Thyroid gland (tissue), 4 donors: ENCODE results near the gene MORN1. TPM values are rescaled to one million over a fixed set of nuclear protein-coding genes. Genes with fewer than 3 reads are reported as not detected.
"Not testable (repeated sequence)": the region's sequence is repeated elsewhere in the genome, so short reads cannot be mapped to it uniquely, and the experiment has no call there.

ENCODE experiments used
- DNase-seq, 2 donors: peaks; one replicate each; pipeline ENCODE4 v3.0.0-alpha.2; 2019
- H3K27ac ChIP-seq, 3 donors: fragments of 200-600 bp; sonication (generic); 1 replicate in 2 of 3; 2 replicates in 1 of 3; pipeline ENCODE4 v1.5.1; 2016 to 2019; ENCODE audit warnings: mild to moderate bottlenecking in 1 of 3, moderate library complexity in 1 of 3
- H3K27me3 ChIP-seq: fragments of 200-600 bp; sonication (generic); one replicate; pipeline ENCODE4 v1.5.1; 2019
- H3K36me3 ChIP-seq, 2 donors: fragments of 200-600 bp; sonication (generic); one replicate each; pipeline ENCODE4 v1.5.1; 2016 to 2019
- H3K4me1 ChIP-seq, 2 donors: fragments of 200-600 bp; sonication (generic); one replicate each; pipeline ENCODE4 v1.5.1; 2017 to 2019
- H3K4me3 ChIP-seq, 3 donors: fragments of 200-600 bp; sonication (generic); replicated peaks in 1 of 3; 1 replicate in 2 of 3; 2 replicates in 1 of 3; pipeline ENCODE4 v1.5.1; 2016; ENCODE audit warnings: mild to moderate bottlenecking in 1 of 3
- H3K9me3 ChIP-seq: fragments of 200-600 bp; sonication (generic); one replicate; pipeline ENCODE4 v1.5.1; 2017
- POLR2A ChIP-seq, 2 donors: fragments of 450-650 bp; IDR thresholded peaks; one replicate each; pipeline ENCODE4 v1.6.1; 2017; ENCODE audit warnings: antibody characterized with exemption in 2 of 2, mild to moderate bottlenecking in 2 of 2, moderate library complexity in 1 of 2
- WGBS, 2 donors: methylation state at CpG; one replicate each; pipeline ENCODE4 v1.1.5; 2017; 5-methylcytosine and 5-hydroxymethylcytosine counted together
- intact Hi-C: fragments of 100-400 bp; cut with DNase I; formaldehyde crosslinking; loops from one replicate; pipeline ENCODE4 v1.15.1; 2023
- total RNA-seq, 4 donors: library from RNA; depleted of rRNA; stranded (reverse); fragments of >200 nt; gene quantifications; one replicate each; pipeline ENCODE4 v1.2.3, GENCODE V29; 2016
- TF ChIP-seq, protein P1 (sequence below), 6 experiments: fragments of 200-600 bp in 3 of 6; fragments of 450-650 bp in 3 of 6; sonication (generic) in 3 of 6; IDR thresholded peaks; one replicate each; pipeline ENCODE4 v1.5.1; 2016 to 2019; ENCODE audit warnings: antibody characterized with exemption in 6 of 6, mild to moderate bottlenecking in 2 of 6, inconsistent platforms in 1 of 6, moderate library complexity in 1 of 6

The MORN1 gene
- total RNA-seq, 4 donors from 2014 or later = 23.3 to 45.3 (median 33.8) TPM

DNA sequence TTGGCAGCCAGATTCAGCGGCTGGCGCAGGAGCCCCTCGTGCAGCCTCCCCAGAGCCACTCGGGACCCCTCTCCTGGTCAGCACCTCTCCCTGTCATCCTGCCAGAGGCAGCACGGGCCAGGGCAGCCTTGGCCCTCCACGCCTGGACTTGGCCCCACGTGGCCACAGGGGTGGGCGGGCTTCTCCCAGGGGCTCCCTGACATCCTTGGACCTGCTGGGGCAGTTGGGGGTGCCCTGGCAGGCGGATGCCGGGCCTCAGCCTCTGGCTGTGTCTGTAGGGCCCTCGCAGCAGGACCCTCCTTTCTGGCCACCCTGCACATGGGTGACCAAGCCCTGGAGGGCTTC is 60.2 kb downstream of the MORN1 start:
- DNase-seq = no peak
- intact Hi-C loops = no loop called here

DNA sequence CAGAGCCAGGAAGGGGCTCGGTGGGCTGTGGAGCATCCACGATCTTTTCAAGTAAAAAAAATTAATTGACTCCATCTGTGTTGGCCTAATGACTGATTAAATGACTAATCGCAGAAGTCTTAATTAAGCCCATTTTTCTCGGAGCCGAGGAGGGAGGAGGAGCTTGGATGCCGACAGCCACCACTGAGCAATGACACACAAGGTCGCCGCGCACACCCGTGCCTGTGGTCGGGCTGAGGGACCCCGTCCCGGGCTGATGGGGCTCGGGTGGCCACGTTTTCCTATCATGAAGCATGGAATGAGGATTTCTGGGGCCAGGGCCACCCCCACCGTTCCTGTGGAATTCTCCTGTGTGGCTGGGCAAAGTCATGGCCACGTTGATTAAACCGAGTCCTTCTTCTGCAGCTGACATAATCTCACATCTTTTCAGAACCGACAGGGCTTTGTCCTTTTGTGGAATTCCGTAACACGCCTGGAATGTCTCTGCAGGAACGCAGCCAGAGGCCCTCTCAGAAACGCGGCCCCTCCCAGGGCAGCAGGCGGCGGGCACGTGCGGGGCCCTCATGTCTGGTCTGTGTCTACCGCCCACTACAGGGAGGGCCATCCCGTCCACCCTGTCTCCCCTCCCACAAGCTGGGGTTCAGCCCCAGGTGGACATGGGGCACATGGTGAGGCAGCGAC is 60.7 kb downstream of the MORN1 start:
- peak; percentile 80 to 82 for DNase-seq
- Histone ChIP-seq H3K9me3 (no peaks in the 10 kb centered on the region), H3K4me1 (peaks cover 9 to 12% of the 10 kb centered on the region in 2 donors), H3K36me3 (no peaks in the 10 kb centered on the region), H3K4me3 (no peak overlapping the region), H3K27me3 (no peaks in the 10 kb centered on the region), H3K27ac (peak overlapping the region in 2 of 3 donors; percentile 10 to 32)
- TF ChIP-seq, protein P1, sequence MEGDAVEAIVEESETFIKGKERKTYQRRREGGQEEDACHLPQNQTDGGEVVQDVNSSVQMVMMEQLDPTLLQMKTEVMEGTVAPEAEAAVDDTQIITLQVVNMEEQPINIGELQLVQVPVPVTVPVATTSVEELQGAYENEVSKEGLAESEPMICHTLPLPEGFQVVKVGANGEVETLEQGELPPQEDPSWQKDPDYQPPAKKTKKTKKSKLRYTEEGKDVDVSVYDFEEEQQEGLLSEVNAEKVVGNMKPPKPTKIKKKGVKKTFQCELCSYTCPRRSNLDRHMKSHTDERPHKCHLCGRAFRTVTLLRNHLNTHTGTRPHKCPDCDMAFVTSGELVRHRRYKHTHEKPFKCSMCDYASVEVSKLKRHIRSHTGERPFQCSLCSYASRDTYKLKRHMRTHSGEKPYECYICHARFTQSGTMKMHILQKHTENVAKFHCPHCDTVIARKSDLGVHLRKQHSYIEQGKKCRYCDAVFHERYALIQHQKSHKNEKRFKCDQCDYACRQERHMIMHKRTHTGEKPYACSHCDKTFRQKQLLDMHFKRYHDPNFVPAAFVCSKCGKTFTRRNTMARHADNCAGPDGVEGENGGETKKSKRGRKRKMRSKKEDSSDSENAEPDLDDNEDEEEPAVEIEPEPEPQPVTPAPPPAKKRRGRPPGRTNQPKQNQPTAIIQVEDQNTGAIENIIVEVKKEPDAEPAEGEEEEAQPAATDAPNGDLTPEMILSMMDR (IDR thresholded peaks at IDR 0.05) = peak in 1 of 6 experiments; percentile 9
- no peak for TF ChIP-seq POLR2A (IDR thresholded peaks at IDR 0.05)
- 60 to 64% methylated on average over 22 to 28 of the region's 31 CpGs for WGBS, 2 donors
- intact Hi-C loops = no loop called here

More for the DNA sequence above, 60.2 kb downstream of the MORN1 start:
- TF ChIP-seq, protein P1 (IDR thresholded peaks at IDR 0.05) = no peak
- TF ChIP-seq POLR2A (IDR thresholded peaks at IDR 0.05) = no peak
- Histone ChIP-seq H3K27me3 (no peaks in the 10 kb centered on the region), H3K9me3 (no peaks in the 10 kb centered on the region), H3K4me3 (no peak overlapping the region), H3K36me3 (no peaks in the 10 kb centered on the region), H3K27ac (no peak overlapping the region), H3K4me1 (peaks cover 9 to 12% of the 10 kb centered on the region in 2 donors)
- 69 to 95% methylated on average over 3 of the region's 11 CpGs for WGBS, 2 donors

DNA sequence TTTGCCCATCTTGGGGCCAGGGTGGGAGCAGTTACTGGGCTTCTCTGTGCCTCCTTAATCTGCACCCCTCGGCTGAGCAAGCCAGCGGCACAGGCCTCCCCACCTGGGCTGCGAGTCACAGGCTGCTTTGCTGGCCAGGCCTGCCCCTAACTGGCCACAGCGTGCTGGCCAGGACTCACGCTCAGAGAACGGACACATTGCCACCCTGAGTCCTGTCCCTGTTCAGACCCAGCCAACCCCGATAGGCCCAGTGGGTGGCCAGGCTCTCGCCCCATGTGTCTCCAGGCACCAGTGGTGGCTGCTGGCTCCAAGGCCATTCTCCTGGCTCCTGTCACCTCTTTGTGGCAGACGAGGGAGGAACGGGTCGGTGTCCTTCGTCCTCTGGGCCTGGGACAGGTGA is 61.3 kb downstream of the MORN1 start:
- TF ChIP-seq POLR2A (IDR thresholded peaks at IDR 0.05) = no peak
- TF ChIP-seq, protein P1 (IDR thresholded peaks at IDR 0.05) = no peak
- H3K4me3 ChIP-seq = no peak overlapping the region
- no peak overlapping the region for H3K27ac ChIP-seq
- intact Hi-C loops = no loop called here
- no peak for DNase-seq
- peaks cover 9 to 12% of the 10 kb centered on the region in 2 donors for H3K4me1 ChIP-seq
- no peaks in the 10 kb centered on the region for H3K9me3 ChIP-seq
- H3K36me3 ChIP-seq = no peaks in the 10 kb centered on the region
- 85 to 94% methylated on average over 6 of the region's 12 CpGs for WGBS, 2 donors
- no peaks in the 10 kb centered on the region for H3K27me3 ChIP-seq

DNA sequence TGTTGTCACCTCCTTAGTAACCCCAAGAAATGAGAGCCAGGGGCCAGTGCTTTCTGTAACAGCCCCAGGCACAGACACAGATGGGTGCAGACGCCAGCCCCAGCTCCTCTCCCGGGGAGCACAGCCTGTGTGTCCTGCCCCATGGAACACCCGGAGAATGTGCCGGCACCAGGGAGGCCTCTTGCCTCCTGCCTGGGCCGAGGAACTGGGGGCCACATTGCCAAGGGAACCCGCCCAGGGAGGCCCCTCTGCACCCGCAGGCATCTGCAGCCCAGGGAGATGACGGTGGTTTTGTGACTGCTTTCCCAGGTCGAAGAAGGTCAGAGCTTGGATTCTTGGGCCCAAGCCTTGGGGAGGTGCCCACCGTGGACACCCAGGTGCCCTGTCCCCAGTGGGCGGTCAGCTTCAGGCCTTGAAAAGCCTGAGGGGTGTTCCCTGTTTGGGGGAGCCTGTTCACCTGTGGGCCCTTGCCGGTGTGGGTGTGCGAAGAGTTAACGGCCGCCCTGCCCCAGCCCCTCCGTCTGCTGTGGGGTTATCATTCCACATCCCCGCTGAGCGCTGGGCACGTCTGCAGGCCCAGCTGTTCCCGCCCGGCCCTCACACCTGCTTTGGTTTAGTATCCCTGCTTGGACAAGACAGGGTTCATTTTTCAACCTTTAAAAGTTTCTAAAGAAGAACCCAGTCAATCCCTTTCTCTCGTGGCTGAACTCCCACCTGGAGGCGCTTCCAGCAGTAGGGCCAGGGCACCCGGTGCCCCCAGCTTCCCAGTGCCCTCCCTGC is 62.5 kb downstream of the MORN1 start:
- TF ChIP-seq POLR2A (IDR thresholded peaks at IDR 0.05) = no peak
- TF ChIP-seq, protein P1 (IDR thresholded peaks at IDR 0.05) = no peak
- WGBS, 2 donors = 90 to 92% methylated on average over 15 to 16 of the region's 24 CpGs
- H3K27ac ChIP-seq = no peak overlapping the region
- intact Hi-C loops = no loop called here
- H3K4me1 ChIP-seq = peaks cover 9 to 14% of the 10 kb centered on the region in 2 donors
- H3K9me3 ChIP-seq = no peaks in the 10 kb centered on the region
- no peaks in the 10 kb centered on the region for H3K27me3 ChIP-seq
- DNase-seq = no peak
- no peaks in the 10 kb centered on the region for H3K36me3 ChIP-seq
- no peak overlapping the region for H3K4me3 ChIP-seq

DNA sequence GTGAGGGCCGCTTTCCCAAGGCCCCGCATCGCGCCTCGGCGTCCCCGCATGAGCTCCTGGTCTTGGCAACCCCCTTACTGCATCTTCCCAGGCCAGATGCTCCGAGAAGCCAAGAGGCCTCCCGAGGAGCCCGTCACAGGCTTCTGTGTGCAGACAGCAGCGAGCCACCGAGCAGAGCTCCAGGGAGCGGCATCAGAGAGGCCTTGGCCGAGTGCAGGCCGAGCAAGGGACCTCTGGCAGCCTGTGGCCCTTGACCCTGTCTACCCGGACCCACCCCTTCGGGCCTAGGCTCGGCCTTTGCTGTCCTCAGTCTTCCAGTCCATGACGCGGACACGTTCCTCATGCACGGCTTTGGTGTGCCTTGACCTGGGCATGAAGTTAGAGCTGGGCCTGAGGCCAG is 63.5 kb downstream of the MORN1 start:
- 89 to 100% methylated on average over 3 to 22 of the region's 22 CpGs for WGBS, 2 donors
- Histone ChIP-seq H3K36me3 (no peaks in the 10 kb centered on the region), H3K27ac (no peak overlapping the region), H3K9me3 (no peaks in the 10 kb centered on the region), H3K4me3 (no peak overlapping the region), H3K4me1 (peaks cover 16 to 24% of the 10 kb centered on the region in 2 donors), H3K27me3 (no peaks in the 10 kb centered on the region)
- DNase-seq = no peak
- intact Hi-C loops = no loop called here
- TF ChIP-seq, protein P1 (IDR thresholded peaks at IDR 0.05) = no peak
- TF ChIP-seq POLR2A (IDR thresholded peaks at IDR 0.05) = no peak

DNA sequence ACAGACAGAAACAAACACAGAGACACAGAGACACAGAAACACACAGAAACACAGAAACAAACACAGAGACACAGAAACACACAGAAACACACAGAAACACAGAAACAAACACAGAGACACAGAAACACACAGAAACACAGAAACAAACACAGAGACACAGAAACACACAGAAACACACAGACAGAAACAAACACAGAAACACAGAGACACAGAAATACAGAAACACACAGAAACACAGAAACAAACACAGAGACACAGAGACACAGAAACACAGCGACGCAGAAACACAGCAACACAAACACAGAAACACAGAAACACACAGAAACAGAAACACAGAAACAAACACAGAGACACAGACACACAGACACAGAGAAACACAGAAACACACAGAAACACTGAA is 64.2 kb downstream of the MORN1 start:
- peaks cover 21 to 31% of the 10 kb centered on the region in 2 donors for H3K4me1 ChIP-seq
- DNase-seq, H3K27ac ChIP-seq, H3K4me3 ChIP-seq, intact Hi-C loops, H3K27me3 ChIP-seq, H3K9me3 ChIP-seq, H3K36me3 ChIP-seq: not testable (repeated sequence)
- WGBS, 2 donors = 93 to 97% methylated on average over 2 of the region's 2 CpGs
